ENCODE measurements around the gene JAK1. TPM values are rescaled to one million over a fixed set of nuclear protein-coding genes. Genes with fewer than 3 reads are reported as not detected.

The JAK1 gene
- total and polyA plus RNA-seq, 9 of the 15 experiments (the other 6 are each of a cell fraction or from before 2014, with no cell fraction given) = 9.7 to 44.1 (median 42.5) TPM

DNA sequence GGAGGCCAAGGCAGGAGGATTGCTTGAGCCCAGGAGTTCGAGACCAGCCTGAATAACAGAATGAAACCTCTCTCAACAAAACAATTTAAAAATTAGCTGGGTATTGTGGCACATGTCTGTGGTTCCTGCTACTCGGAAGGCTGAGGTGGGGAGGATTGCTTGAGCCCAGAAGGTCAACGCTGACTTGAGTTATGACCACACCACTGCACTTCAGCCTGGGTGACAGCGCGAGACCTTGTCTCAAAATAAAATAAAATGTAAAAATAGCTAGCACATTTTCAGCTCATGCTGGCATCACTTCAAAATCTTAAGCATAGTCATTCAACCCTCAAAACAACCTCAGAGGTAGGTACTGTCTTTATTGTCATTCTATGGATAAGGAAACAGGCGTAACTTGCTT is 6.4 kb downstream of the JAK1 start (continued):
- TF ChIP-seq MEF2A (IDR thresholded peaks at IDR 0.05; ENCODE audit: control insufficient read depth, low read depth, low read length) = no peak
- TF ChIP-seq, protein P1, sequence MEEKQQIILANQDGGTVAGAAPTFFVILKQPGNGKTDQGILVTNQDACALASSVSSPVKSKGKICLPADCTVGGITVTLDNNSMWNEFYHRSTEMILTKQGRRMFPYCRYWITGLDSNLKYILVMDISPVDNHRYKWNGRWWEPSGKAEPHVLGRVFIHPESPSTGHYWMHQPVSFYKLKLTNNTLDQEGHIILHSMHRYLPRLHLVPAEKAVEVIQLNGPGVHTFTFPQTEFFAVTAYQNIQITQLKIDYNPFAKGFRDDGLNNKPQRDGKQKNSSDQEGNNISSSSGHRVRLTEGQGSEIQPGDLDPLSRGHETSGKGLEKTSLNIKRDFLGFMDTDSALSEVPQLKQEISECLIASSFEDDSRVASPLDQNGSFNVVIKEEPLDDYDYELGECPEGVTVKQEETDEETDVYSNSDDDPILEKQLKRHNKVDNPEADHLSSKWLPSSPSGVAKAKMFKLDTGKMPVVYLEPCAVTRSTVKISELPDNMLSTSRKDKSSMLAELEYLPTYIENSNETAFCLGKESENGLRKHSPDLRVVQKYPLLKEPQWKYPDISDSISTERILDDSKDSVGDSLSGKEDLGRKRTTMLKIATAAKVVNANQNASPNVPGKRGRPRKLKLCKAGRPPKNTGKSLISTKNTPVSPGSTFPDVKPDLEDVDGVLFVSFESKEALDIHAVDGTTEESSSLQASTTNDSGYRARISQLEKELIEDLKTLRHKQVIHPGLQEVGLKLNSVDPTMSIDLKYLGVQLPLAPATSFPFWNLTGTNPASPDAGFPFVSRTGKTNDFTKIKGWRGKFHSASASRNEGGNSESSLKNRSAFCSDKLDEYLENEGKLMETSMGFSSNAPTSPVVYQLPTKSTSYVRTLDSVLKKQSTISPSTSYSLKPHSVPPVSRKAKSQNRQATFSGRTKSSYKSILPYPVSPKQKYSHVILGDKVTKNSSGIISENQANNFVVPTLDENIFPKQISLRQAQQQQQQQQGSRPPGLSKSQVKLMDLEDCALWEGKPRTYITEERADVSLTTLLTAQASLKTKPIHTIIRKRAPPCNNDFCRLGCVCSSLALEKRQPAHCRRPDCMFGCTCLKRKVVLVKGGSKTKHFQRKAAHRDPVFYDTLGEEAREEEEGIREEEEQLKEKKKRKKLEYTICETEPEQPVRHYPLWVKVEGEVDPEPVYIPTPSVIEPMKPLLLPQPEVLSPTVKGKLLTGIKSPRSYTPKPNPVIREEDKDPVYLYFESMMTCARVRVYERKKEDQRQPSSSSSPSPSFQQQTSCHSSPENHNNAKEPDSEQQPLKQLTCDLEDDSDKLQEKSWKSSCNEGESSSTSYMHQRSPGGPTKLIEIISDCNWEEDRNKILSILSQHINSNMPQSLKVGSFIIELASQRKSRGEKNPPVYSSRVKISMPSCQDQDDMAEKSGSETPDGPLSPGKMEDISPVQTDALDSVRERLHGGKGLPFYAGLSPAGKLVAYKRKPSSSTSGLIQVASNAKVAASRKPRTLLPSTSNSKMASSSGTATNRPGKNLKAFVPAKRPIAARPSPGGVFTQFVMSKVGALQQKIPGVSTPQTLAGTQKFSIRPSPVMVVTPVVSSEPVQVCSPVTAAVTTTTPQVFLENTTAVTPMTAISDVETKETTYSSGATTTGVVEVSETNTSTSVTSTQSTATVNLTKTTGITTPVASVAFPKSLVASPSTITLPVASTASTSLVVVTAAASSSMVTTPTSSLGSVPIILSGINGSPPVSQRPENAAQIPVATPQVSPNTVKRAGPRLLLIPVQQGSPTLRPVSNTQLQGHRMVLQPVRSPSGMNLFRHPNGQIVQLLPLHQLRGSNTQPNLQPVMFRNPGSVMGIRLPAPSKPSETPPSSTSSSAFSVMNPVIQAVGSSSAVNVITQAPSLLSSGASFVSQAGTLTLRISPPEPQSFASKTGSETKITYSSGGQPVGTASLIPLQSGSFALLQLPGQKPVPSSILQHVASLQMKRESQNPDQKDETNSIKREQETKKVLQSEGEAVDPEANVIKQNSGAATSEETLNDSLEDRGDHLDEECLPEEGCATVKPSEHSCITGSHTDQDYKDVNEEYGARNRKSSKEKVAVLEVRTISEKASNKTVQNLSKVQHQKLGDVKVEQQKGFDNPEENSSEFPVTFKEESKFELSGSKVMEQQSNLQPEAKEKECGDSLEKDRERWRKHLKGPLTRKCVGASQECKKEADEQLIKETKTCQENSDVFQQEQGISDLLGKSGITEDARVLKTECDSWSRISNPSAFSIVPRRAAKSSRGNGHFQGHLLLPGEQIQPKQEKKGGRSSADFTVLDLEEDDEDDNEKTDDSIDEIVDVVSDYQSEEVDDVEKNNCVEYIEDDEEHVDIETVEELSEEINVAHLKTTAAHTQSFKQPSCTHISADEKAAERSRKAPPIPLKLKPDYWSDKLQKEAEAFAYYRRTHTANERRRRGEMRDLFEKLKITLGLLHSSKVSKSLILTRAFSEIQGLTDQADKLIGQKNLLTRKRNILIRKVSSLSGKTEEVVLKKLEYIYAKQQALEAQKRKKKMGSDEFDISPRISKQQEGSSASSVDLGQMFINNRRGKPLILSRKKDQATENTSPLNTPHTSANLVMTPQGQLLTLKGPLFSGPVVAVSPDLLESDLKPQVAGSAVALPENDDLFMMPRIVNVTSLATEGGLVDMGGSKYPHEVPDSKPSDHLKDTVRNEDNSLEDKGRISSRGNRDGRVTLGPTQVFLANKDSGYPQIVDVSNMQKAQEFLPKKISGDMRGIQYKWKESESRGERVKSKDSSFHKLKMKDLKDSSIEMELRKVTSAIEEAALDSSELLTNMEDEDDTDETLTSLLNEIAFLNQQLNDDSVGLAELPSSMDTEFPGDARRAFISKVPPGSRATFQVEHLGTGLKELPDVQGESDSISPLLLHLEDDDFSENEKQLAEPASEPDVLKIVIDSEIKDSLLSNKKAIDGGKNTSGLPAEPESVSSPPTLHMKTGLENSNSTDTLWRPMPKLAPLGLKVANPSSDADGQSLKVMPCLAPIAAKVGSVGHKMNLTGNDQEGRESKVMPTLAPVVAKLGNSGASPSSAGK (IDR thresholded peaks at IDR 0.05) = no peak

Measured in K562 (cell line).